Measurements from ENCODE around the gene VWC2L. TPM values are rescaled to one million over a fixed set of nuclear protein-coding genes. Genes with fewer than 3 reads are reported as not detected.

Gene VWC2L
- total RNA-seq, 1 experiment from 2014 or later: not detected

DNA sequence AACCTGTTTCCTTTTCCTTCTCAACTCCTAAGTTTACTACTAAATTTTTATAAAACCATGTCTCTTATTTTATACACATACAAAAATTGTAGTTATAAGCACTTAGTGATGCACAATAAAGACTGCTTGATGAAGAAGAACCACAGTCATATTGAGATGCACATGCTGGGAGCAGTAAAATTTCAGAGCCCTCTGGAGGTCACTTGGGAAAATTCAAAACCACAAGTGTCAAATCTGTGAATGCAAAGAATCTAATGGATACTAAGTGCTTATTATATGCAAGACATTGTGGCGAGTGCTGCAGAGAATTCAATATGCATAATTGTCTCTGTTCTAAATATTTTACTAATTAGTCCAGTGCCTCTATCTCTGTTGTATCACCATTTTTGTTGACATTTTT, 180.5 kb downstream of the VWC2L start:
- no peak for DNase-seq (ENCODE audit: low read depth)

DNA sequence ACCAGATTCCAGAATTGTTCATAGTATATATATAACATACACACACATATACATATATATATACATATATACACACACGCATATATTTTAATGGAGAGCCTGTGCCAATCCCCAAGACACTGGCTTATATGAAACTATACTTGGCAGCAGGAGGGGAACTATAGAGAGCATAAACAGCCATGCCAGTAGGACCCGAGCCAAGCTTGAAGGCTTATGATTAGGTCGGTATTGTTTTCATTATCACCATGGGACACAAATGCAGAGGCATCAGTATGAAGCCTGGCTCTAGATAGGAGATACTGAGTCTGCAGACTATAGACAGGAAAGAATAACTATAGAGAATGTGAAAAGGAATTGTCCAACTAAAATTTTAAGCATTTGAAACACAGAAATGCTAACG, 181.2 kb downstream of the VWC2L start:
- no peak for DNase-seq (ENCODE audit: low read depth)

DNA sequence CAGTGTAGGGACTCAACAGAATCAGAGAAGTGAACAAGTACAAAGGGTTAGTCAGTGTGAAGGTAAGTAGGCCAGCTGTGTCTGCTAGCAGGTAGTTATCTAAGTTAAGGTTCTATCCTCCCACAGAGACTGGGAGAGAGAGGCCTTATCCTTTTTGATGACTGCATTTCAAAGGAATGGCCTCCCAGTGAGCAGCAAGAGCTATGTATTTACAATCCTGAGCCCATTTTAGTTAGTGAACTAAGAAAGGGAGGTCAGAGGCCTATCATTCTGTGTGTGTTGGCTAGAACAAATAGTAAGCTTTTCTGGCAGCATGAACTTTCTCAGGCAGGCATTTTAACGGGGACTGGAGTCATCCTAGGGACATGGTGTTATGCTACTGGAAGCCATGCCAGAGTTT, 182.9 kb downstream of the VWC2L start:
- peak; percentile 62 for DNase-seq (ENCODE audit: low read depth)

DNA sequence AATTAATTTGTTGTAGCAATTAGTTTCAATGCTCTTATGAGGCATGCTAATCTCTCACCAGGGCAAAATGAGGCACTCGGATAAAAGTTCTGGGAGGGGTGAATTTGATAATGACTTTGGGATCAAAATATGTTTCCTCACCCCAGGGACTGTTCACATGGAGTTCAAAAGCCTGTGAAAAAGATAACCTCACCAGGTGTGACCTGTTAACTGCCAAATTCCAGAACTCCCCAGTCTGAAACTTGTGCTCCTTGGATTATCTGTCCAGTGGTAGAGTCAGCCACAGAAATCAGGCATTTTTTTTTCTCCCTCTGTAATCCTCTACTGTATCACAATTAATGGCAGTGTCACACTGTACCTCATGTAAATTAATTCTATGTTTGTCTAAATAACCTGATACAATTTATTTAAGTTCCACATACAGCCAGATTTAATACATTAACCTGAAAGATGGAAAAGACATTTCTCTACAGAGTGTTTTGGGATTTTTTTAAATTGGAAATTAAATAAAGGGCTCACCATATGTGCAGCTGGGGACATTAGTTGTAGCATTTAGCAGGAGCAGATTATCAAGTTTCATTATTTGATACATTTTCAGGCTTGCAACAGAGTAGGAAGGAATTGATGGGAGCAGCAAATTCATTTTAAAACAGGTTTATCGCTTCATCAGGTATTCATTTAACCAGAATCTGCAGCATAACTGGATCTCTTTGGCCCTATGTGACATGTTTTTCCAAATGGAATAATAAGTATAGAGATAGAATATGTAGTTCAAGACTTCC, 191.2 kb downstream of the VWC2L start:
- DNase-seq (ENCODE audit: low read depth): no peak

DNA sequence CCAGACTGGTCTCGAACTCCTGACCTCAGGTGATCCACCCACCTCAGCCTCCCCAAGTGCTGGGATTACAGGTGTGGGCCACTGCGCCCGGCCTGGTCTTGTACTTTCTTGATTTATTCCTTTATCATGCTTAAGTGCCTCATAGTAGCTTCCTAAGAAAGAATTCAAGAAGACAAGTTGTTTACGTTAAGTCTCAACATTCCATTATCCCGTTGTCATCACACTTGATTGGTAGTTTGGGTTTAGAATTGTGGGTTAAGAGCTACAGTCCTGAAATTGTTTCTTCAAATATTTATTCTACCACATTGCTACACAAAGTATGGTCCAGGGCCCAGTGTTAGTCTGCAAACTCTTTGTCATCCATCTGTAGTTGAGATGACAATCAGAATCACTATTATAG, 194.0 kb downstream of the VWC2L start:
- DNase-seq (ENCODE audit: low read depth): no peak

DNA sequence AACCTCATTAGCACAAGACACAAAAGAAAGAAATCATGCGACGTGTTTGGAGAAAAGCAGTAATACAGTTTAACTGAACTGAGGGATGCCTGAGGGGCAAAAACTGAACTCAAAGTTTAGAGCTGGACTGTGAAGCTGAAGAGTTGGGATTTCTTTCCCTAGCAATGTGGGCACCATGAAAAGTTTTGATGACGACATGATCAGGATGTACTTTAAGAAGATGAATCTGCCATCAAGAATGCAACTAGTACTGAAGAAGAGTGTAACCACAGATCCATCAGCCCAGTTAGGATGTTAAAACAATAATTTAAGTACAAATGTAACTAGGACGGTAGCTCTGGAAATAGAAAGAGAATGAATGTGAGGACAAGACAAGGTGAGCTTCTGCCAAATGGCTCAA, 196.2 kb downstream of the VWC2L start:
- no peak for DNase-seq (ENCODE audit: low read depth)

DNA sequence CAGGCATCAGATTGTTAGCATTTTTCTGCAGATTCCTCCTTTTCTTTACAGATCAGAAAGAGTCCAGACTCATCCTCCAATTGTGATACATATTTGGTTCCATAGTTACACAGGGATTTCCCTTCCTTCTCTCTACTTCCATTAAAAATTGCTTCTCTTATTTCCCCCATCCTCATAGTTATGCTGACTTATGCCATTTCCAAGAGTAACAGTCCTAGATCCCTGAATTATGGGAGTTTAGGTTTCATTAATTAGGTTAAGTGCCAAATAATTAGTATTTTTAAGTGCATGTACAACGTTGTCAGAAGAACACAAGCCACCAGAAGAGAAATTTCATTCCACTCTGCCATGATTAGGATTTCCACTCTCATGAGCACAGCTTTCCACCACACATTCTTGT, 200.2 kb downstream of the VWC2L start:
- no peak for DNase-seq (ENCODE audit: low read depth)

DNA sequence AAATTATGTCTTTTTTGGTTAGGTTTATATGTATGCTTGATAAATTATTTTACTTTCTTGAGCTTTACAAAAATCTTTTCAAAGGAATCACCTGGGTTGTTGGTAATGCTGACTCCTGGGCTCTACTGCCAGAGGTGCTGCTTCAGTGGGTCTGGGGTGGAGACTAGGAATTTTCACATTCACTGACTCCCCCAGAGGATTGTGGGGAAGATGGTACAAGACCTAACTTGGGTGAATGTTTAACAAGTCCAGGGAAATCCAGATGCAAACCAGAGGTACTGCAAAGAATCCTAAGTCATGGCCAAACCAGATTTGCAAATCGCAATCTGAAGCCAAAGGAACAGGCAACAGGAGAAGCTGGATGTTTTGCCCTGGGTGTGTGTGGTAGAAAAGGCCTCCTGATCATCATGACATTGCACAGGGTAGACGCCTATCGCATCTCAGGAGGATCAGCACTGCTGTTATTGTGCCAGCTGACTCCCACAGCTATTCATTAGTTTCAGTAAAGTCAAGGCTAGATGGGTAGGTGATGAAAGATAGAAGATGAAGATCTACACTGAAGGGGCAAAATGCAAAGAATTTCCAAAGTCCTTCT, 213.4 kb downstream of the VWC2L start:
- no peak for DNase-seq (ENCODE audit: low read depth)

DNA sequence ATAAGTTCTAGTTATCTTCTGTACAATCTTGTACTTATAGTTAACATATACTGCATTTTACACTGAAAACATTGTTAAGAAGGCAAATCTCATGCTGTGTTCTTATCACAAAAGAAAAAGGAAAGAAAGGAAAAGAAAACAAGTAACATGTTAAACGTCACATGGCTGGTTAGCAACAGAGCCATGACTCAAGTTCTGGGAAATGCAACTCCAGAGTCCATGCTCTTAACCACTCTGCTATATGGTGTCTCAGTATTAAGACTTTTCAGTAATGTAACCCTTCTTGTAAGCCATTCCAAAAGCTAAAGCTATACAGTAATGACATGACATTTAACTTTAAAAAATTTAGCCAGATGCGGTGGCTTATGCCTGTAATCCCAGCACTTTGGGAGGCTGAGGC, 217.2 kb downstream of the VWC2L start:
- no peak for DNase-seq (ENCODE audit: low read depth)

Data from Daoy (cell line).